LNCaP clone FGC (cell line): ENCODE data around the gene KIF2A.

Experiments used
- DNase-seq: peaks from one replicate; pipeline ENCODE4 v3.0.0-alpha.2; 2011; ENCODE audit warnings: low read depth
- H3K4me3 ChIP-seq: 2 replicates; pipeline ENCODE4 v1.5.1; 2011; ENCODE audit warnings: mild to moderate bottlenecking, low read depth, low read length, control low read depth
- CTCF ChIP-seq: IDR thresholded peaks from 2 replicates; pipeline ENCODE4 v1.5.1; 2012; ENCODE audit warnings: mild to moderate bottlenecking; ENCODE audit not compliant: control insufficient read depth, insufficient read depth; ENCODE audit errors: extremely low read depth

Gene KIF2A

GRCh38 chr5:62305715-62306322, at the start of gene KIF2A:
Gene KIF2A (plus strand): TSS chr5:62306206. CDS start chr5:62306473, 267 bp downstream.
- peak within 1 kb of the TSS; percentile 91 for H3K4me3 ChIP-seq
- no peak for TF ChIP-seq CTCF
- DNase-seq, result peak; percentile 69

GRCh38 chr5:62257020-62257367, 49.0 kb upstream of the KIF2A start:
- TF ChIP-seq CTCF, result no peak
- H3K4me3 ChIP-seq, result no peak overlapping the region
- no peak for DNase-seq

GRCh38 chr5:62258654-62259053, 47.4 kb upstream of the KIF2A start:
- H3K4me3 ChIP-seq, result no peak overlapping the region
- no peak for TF ChIP-seq CTCF
- no peak for DNase-seq

GRCh38 chr5:62259699-62260250, 46.2 kb upstream of the KIF2A start:
- DNase-seq, result no peak
- no peak for TF ChIP-seq CTCF
- no peak overlapping the region for H3K4me3 ChIP-seq

GRCh38 chr5:62260513-62260912, 45.5 kb upstream of the KIF2A start:
- no peak for DNase-seq
- no peak for TF ChIP-seq CTCF
- no peak overlapping the region for H3K4me3 ChIP-seq

GRCh38 chr5:62263401-62263800, 42.6 kb upstream of the KIF2A start:
- H3K4me3 ChIP-seq, result no peak overlapping the region
- DNase-seq, result no peak
- no peak for TF ChIP-seq CTCF

- no peak for TF ChIP-seq CTCF
- H3K4me3 ChIP-seq, result no peak overlapping the region
- no peak for DNase-seq
Measured at GRCh38 chr5:62265648-62266112, 40.3 kb upstream of the KIF2A start.
